T-cell (primary cell): ENCODE measurements around the gene LRSAM1. TPM values are rescaled to one million over a fixed set of nuclear protein-coding genes. Genes with fewer than 3 reads are reported as not detected.

Experiments
- ATAC-seq, 4 experiments: fragments of 200-7000 bp in 3 of 4; fragments of 150-1000 bp in 1 of 4; cut with Tn5 transposase; replicated peaks in 1 of 4; 1 replicate in 3 of 4; 2 replicates in 1 of 4; pipeline ENCODE4 v1.10.0; 2021; ENCODE audit warnings: moderate library complexity in 3 of 4, mild to moderate bottlenecking in 2 of 4, moderate number of reproducible peaks in 1 of 4
- CTCF ChIA-PET, 2 donors: fragments of 300-600 bp; sonication (Branson Sonifier 250); formaldehyde crosslinking; loops; one replicate each; lab custom pipeline; 2022; ENCODE audit warnings: antibody characterized with exemption in 2 of 2; lab: Charles Lee
- POLR2A ChIA-PET, 2 donors: fragments of 300-600 bp; sonication (Branson Sonifier 250); formaldehyde crosslinking; loops; one replicate each; lab custom pipeline; 2022; ENCODE audit warnings: antibody characterized with exemption in 2 of 2; lab: Charles Lee
- DNase-seq, 35 experiments: peaks; one replicate each; pipeline versions ENCODE4 v3.0.0 to v3.0.0-alpha.2; 2013 to 2023
- H3K27ac ChIP-seq: one replicate; pipeline ENCODE4 v1.5.1; 2013; ENCODE audit warnings: low read length
- H3K27me3 ChIP-seq, 2 experiments: replicated peaks in 1 of 2; 1 replicate in 1 of 2; 2 replicates in 1 of 2; pipeline versions ENCODE4 v1.6.1 to v1.7.0; 2013; ENCODE audit warnings: low read length in 1 of 2, mixed read lengths in 1 of 2; ENCODE audit not compliant: control insufficient read depth in 2 of 2, insufficient read depth in 2 of 2; ENCODE audit errors: extremely low read depth in 1 of 2
- H3K36me3 ChIP-seq, 2 donors: 1 replicate in 1 of 2; 2 replicates in 1 of 2; pipeline versions ENCODE4 v1.6.1 to v1.7.0; 2013; ENCODE audit warnings: low read length in 1 of 2; ENCODE audit not compliant: control insufficient read depth in 2 of 2, insufficient read depth in 1 of 2; ENCODE audit errors: extremely low read depth in 1 of 2
- H3K4me1 ChIP-seq, 2 experiments: 1 replicate in 1 of 2; 2 replicates in 1 of 2; pipeline versions ENCODE4 v1.6.1 to v1.7.0; 2013; ENCODE audit warnings: low read length in 2 of 2, mixed read lengths in 1 of 2; ENCODE audit not compliant: insufficient read depth in 2 of 2, control insufficient read depth in 1 of 2; ENCODE audit errors: extremely low read depth in 1 of 2
- H3K4me3 ChIP-seq, 2 donors: 1 replicate in 1 of 2; 2 replicates in 1 of 2; pipeline versions ENCODE4 v1.5.1 to v1.7.0; 2013; ENCODE audit warnings: mild to moderate bottlenecking in 2 of 2, low read length in 1 of 2, moderate library complexity in 1 of 2; ENCODE audit not compliant: control insufficient read depth in 1 of 2; ENCODE audit errors: extremely low read depth in 1 of 2
- H3K9me3 ChIP-seq: 2 replicates; pipeline ENCODE4 v1.7.0; 2013
- H3K27ac Mint-ChIP-seq, 2 donors: one replicate each; pipeline ENCODE4 v1.8.0; 2020 to 2021; ENCODE audit warnings: mild to moderate bottlenecking in 2 of 2, mixed read lengths in 2 of 2
- H3K27me3 Mint-ChIP-seq, 2 donors: one replicate each; pipeline ENCODE4 v1.8.0; 2021 to 2022; ENCODE audit warnings: mixed read lengths in 2 of 2
- H3K36me3 Mint-ChIP-seq: one replicate; pipeline ENCODE4 v1.8.0; 2021; ENCODE audit warnings: mixed read lengths
- H3K4me1 Mint-ChIP-seq, 3 donors: one replicate each; pipeline ENCODE4 v1.8.0; 2020 to 2022; ENCODE audit warnings: mixed read lengths in 3 of 3, mild to moderate bottlenecking in 1 of 3
- H3K4me3 Mint-ChIP-seq, 3 donors: one replicate each; pipeline ENCODE4 v1.8.0; 2020 to 2022; ENCODE audit warnings: mild to moderate bottlenecking in 3 of 3, mixed read lengths in 3 of 3, moderate library complexity in 3 of 3
- H3K9me3 Mint-ChIP-seq, 3 donors: one replicate each; pipeline ENCODE4 v1.8.0; 2020 to 2022; ENCODE audit warnings: mixed read lengths in 3 of 3
- WGBS: methylation state at CpG from one replicate; pipeline ENCODE4 v1.1.5; 2013; ENCODE audit warnings: missing lambda C conversion rate; ENCODE audit not compliant: insufficient coverage; 5-methylcytosine and 5-hydroxymethylcytosine counted together
- total RNA-seq, 35 experiments: library from RNA in 6 of 35; stranded (reverse) in 6 of 35; fragments of 120-200 nt in 1 of 35; gene quantifications; one replicate each; pipeline versions ENCODE4 v1.2.1 to v1.2.4 and lab custom pipeline; 2013 to 2026

Gene LRSAM1
- total RNA-seq, 5 donors from 2014 or later (not counting 1 experiment from before 2014, with no cell fraction given): 17.9 to 30.3 (median 25.1) TPM

DNA sequence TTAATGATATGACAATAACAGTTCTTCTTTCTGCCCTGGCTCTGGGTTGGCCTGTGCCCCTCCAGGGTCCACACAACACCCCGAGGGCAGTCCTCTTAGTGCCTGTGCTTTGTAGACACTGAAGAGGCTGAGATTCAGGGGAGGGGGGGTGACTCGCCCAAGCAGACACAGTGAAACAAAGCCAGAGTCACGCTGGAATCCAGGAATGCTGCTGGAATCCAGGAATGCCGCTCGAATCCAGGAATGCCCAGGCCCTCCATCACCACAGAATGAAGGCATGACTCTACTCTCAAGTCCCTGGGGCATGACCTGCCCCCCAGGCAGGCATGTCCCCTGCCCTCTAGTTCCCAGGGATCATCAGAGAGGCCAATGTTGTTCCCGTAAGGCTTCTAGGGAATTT, 73.1 kb downstream of the LRSAM1 start:
- WGBS: 88% methylated on average over 5 of the region's 6 CpGs
- H3K9me3 ChIP-seq: no peaks in the 10 kb centered on the region
- no peak overlapping the region for H3K4me3 ChIP-seq
- no peaks in the 10 kb centered on the region for H3K4me1 ChIP-seq
- CTCF ChIA-PET: interaction anchor here in 1 of 2 donors (2.0 to 2.4 kb wide), 2 partner anchors 61 to 64 kb away, joined by 6 to 18 read pairs; no protein-coding TSS in a partner anchor
- H3K4me1 Mint-ChIP-seq: no peaks in the 10 kb centered on the region
- peaks cover 0 to 7% of the 10 kb centered on the region in 2 donors for H3K36me3 ChIP-seq
- POLR2A ChIA-PET: no interaction called here
- no peak overlapping the region for H3K27ac ChIP-seq
- H3K9me3 Mint-ChIP-seq: peaks cover 0 to 9% (median 4%) of the 10 kb centered on the region in 3 donors
- no peak overlapping the region for H3K27ac Mint-ChIP-seq
- H3K4me3 Mint-ChIP-seq: no peak overlapping the region
- H3K27me3 ChIP-seq: no peaks in the 10 kb centered on the region
- peaks cover 35% of the 10 kb centered on the region for H3K36me3 Mint-ChIP-seq
- ATAC-seq: no peak
- H3K27me3 Mint-ChIP-seq: no peaks in the 10 kb centered on the region
- DNase-seq: no peak

DNA sequence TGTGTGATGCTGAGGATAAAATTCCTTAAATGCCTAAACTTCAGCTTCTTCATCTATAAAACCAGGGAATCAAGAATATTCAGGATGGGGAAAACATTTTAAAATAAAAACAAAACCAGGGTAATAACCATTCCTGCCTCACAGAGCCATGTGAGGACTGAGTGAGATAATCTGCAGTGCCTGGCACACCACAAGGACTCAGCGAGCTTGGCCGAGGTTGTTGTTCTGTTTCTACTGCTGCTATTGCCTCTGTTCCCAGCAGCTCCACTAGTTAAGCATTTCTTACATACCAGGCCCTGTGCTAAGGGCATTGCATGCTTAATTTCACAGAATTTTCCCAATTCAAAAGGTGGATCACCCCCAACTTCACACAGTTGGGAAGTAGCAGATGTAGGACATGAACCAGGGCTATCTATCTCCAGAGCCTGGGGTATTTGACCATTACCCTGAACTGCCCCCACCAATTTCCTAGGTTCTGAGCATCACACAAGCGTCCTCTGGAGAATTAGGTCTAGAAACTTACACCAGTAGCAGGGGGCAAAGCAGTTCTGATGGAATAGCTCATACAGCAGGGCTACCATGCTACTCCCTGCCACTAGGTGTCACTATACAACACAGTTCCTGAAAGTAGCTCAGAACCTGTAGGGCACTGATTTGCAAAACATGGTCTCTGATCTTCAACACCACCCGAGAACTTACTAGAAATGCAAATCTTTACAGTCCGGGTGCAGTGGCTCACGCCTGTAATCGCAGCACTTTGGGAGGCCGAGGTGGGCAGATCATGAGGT, 74.3 kb downstream of the LRSAM1 start:
- ATAC-seq (peak in 1 of 4 experiments; percentile 50), DNase-seq (peak in 5 of 35 experiments; percentile 4 to 40 (median 14))
- H3K4me1 ChIP-seq: no peaks in the 10 kb centered on the region
- no peaks in the 10 kb centered on the region for H3K27me3 ChIP-seq
- Mint-ChIP-seq H3K36me3 (peaks cover 34% of the 10 kb centered on the region), H3K27me3 (no peaks in the 10 kb centered on the region), H3K4me1 (no peaks in the 10 kb centered on the region), H3K9me3 (peaks cover 0 to 9% (median 4%) of the 10 kb centered on the region in 3 donors), H3K4me3 (no peak overlapping the region), H3K27ac (no peak overlapping the region)
- no peak overlapping the region for H3K4me3 ChIP-seq
- H3K36me3 ChIP-seq: peaks cover 0 to 7% of the 10 kb centered on the region in 2 donors
- ChIA-PET CTCF (interaction anchor here in 1 of 2 donors (1.0 to 2.4 kb wide), 4 partner anchors 60 to 209 kb away, joined by 3 to 18 read pairs (median 6); partner anchors contain the start of genes PTRH1, TOR2A and TTC16), POLR2A (no interaction called here)
- no peaks in the 10 kb centered on the region for H3K9me3 ChIP-seq
- 95% methylated on average over 4 of the region's 8 CpGs for WGBS
- no peak overlapping the region for H3K27ac ChIP-seq

DNA sequence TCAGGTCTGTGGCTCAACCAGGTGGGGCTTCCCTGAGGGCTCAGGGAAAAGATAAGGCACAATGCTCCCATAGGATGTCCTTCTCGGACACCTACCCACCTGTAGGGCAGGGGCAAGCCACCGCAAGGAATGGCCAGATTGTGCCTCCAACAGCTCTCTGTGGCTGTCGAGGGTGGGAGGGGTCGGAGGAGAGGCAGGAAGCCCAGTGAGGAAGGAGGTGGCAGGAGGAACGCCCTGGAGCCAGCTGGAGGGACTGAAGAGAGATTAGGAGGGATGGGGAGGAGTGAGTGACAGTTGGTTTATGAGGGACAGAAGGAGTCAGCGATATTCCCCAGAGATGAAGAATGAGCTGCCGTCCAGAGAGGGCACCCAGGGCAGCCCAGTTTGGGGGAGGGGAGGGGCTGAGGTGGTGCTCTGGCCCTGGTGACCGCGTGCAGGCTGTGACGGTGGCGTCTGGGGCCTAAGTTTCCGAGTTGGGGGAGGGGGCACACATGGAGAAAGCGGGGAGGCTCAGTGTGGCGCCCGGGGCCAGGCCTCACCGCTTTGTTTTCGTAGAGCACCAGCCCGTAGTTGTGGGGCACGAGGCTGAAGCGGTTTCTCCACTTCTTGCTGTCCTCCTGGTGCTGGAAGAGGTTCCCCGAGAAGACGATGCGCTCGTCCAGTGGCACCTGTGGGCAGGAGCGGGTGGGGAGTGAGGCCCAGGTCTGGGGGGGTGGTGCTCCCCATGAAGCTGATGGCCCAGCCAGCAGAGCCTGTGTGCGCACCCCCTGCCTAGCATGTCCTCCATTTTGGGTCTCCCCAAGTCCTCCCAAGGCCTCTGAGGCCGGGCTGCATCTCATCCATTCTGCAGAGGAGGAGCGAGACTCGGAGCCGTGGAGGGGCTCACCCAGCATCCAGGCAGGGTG, 75.6 kb downstream of the LRSAM1 start:
- ChIA-PET CTCF (interaction anchor here (0.6 to 2.4 kb wide), 4 partner anchors 58 to 208 kb away, joined by 3 to 18 read pairs (median 6); partner anchors contain the start of genes SLC2A8 (in 1 of the 2) and TOR2A (in 1 of the 2)), POLR2A (interaction anchor here in 1 of 2 donors (0.7 kb wide), 1 partner anchor 232 kb away, joined by 10 read pairs; no protein-coding TSS in a partner anchor)
- Histone ChIP-seq H3K36me3 (peaks cover 0 to 6% of the 10 kb centered on the region in 2 donors), H3K27ac (no peak overlapping the region), H3K27me3 (no peaks in the 10 kb centered on the region), H3K4me3 (no peak overlapping the region), H3K9me3 (no peaks in the 10 kb centered on the region), H3K4me1 (no peaks in the 10 kb centered on the region)
- 91% methylated on average over 26 of the region's 30 CpGs for WGBS
- Mint-ChIP-seq H3K36me3 (peaks cover 34% of the 10 kb centered on the region), H3K27ac (no peak overlapping the region), H3K4me1 (no peaks in the 10 kb centered on the region), H3K27me3 (no peaks in the 10 kb centered on the region), H3K9me3 (peaks cover 0 to 9% (median 4%) of the 10 kb centered on the region in 3 donors), H3K4me3 (no peak overlapping the region)
- ATAC-seq (no peak), DNase-seq (no peak)

DNA sequence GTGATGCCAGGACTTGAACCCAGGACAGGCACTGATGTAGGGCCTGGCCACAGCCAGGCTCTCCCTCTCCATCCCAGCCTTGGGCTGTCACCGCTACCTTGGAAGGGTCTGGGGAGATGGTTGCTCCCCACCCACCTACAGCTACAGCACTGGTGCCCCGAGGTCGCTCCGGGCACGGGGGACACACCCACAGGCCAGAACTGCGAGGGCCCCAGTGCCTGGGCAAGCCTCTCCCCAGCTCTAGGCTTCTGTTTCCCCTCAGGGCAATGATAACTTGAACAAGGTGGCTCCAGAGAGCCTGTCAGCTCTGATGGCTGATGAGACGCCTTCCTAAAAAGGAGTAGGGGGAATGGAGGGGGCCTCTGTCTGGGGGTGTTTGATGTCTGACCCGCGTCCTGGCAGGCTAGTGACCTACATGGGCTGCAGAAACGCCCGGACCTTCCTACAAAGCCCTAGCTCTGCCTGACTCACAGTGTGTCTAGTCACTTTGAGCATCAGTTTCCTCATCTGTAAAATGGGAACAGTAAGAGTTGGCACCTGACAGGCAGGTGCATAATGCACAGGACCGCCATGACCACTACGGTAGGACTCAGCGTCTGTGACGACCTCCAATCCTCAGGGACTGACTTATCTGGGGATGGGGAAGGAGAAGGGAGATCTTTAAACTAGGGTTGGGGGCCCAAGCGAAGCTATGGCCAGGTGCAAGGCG, 76.4 kb downstream of the LRSAM1 start:
- Mint-ChIP-seq H3K4me1 (no peaks in the 10 kb centered on the region), H3K9me3 (peaks cover 0 to 9% (median 4%) of the 10 kb centered on the region in 3 donors), H3K36me3 (peaks cover 32% of the 10 kb centered on the region), H3K4me3 (no peak overlapping the region), H3K27ac (no peak overlapping the region), H3K27me3 (no peaks in the 10 kb centered on the region)
- DNase-seq (no peak), ATAC-seq (no peak)
- H3K27ac ChIP-seq: no peak overlapping the region
- peaks cover 0 to 5% of the 10 kb centered on the region in 2 donors for H3K36me3 ChIP-seq
- WGBS: 80% methylated on average over 12 of the region's 17 CpGs
- ChIA-PET POLR2A (interaction anchor here in 1 of 2 donors (0.7 kb wide), 1 partner anchor 231 kb away, joined by 10 read pairs; no protein-coding TSS in a partner anchor), CTCF (interaction anchor here (0.6 kb wide), 2 partner anchors 70 to 131 kb away, joined by 3 to 6 read pairs; partner anchors contain the start of gene SLC2A8 (in 1 of the 2))
- H3K4me3 ChIP-seq: no peak overlapping the region
- H3K9me3 ChIP-seq: no peaks in the 10 kb centered on the region
- H3K4me1 ChIP-seq: no peaks in the 10 kb centered on the region
- H3K27me3 ChIP-seq: no peaks in the 10 kb centered on the region

DNA sequence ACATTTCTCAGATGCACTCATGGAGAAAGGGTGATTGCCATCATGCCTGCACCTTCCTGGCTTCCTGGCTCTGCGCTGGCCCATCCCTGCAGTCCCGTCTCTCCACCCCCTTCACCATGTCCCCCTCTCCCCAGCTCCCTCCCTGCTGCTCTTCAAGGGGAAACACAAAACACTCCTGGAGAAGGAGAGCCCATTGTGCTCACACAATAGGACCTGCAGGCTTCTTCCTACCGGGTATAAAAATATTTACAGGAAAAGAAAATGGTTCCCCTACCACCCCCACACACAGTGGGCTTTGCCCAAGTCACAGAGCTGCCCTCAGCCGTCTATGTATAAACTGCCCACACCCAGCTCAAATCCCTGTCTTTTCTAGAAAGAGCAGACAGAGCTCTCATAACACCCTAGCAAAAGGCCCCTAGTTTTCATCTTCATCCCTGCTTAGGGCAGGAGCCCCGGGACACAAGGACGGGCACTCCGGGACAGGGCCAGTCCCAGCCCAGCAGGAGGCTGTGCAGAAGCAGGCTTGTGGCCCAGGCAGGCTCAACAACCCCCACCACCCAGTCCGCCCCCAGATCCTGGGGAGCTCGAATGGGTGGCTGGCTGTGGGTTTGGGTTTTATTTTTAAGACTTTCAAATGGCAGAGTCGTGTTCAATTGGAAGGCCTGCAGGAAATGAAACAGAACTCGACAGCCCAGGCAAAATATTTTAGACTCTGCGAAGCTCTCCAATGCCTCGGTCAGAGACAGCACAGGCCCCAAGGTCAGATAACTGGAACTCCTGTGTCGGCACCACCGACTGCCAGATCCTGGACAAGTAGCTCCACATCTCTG, 77.3 kb downstream of the LRSAM1 start:
- POLR2A ChIA-PET: no interaction called here
- Mint-ChIP-seq H3K27me3 (no peaks in the 10 kb centered on the region), H3K4me1 (no peaks in the 10 kb centered on the region), H3K4me3 (no peak overlapping the region), H3K27ac (no peak overlapping the region), H3K36me3 (peaks cover 24% of the 10 kb centered on the region), H3K9me3 (peaks cover 0 to 9% (median 4%) of the 10 kb centered on the region in 3 donors)
- Histone ChIP-seq H3K27ac (no peak overlapping the region), H3K9me3 (no peaks in the 10 kb centered on the region), H3K4me3 (no peak overlapping the region), H3K27me3 (no peaks in the 10 kb centered on the region), H3K36me3 (peaks cover 0 to 5% of the 10 kb centered on the region in 2 donors), H3K4me1 (no peaks in the 10 kb centered on the region)
- 74% methylated on average over 7 of the region's 15 CpGs for WGBS
- ATAC-seq: no peak
- CTCF ChIA-PET: no interaction called here
- DNase-seq: no peak
